ENCODE measurements around the gene SBF2.

Gene SBF2

GRCh38 chr11:9735236-9735635, 558.8 kb downstream of the SBF2 start:
- H3K4me3 ChIP-seq (ENCODE audit: low read depth, low read length) = no peak overlapping the region
- TF ChIP-seq CTCF (IDR thresholded peaks at IDR 0.05; ENCODE audit: borderline replicate concordance, insufficient read depth, low read depth, low read length) = no peak

GRCh38 chr11:9733212-9733611, 560.8 kb downstream of the SBF2 start:
- TF ChIP-seq CTCF (IDR thresholded peaks at IDR 0.05; ENCODE audit: borderline replicate concordance, insufficient read depth, low read depth, low read length) = no peak
- no peak overlapping the region for H3K4me3 ChIP-seq (ENCODE audit: low read depth, low read length)

- H3K4me3 ChIP-seq (ENCODE audit: low read depth, low read length) = no peak overlapping the region
- no peak for TF ChIP-seq CTCF (IDR thresholded peaks at IDR 0.05; ENCODE audit: borderline replicate concordance, insufficient read depth, low read depth, low read length)
Measured at GRCh38 chr11:9732453-9732852, 561.6 kb downstream of the SBF2 start.

- no peak for TF ChIP-seq CTCF (IDR thresholded peaks at IDR 0.05; ENCODE audit: borderline replicate concordance, insufficient read depth, low read depth, low read length)
- H3K4me3 ChIP-seq (ENCODE audit: low read depth, low read length) = no peak overlapping the region
Measured at GRCh38 chr11:9731256-9731655, 562.8 kb downstream of the SBF2 start.
